ENCODE data around the gene CACTIN. TPM values are rescaled to one million over a fixed set of nuclear protein-coding genes. Genes with fewer than 3 reads are reported as not detected.

Gene CACTIN
- total and polyA plus RNA-seq, 2 experiments from 2014 or later, result 6.9 to 29.1 TPM

DNA sequence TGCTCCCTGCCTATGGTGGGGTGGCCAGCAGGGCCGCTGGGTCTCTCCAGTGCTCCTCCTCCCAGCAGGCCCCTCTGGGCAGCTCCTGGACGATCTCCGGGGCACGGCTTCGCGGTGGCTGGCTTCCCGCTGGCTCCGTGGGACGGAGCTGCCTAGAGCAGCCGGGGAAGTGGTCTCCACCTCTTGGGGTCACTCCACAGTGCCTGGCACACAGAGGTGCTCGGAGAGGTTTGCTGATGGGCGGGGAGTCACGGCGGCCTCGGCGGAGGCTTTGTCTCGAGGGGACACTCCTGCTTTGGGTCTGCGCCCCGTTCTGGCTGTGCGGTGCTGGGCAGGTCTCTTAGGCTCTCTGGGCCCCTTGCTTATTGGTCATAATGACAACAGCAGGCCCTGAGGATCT, 9.9 kb upstream of the CACTIN start:
- H3K9me2 ChIP-seq (ENCODE audit: insufficient read depth), result no peaks in the 10 kb centered on the region
- in situ Hi-C loops (cut with MboI), result no loop called here
- no peak overlapping the region for H3K4me2 ChIP-seq (ENCODE audit: unreplicated experiment)
- no peak for DNase-seq
- no peaks in the 10 kb centered on the region for H3K9me3 ChIP-seq (ENCODE audit: low read depth)
- 94% methylated on average over 20 of the region's 20 CpGs for WGBS, 2 experiments (ENCODE audit: low coverage in 1 of 2, low lambda C conversion rate in 2 of 2, missing lambda C conversion rate in 2 of 2)
- no peaks in the 10 kb centered on the region for H3K27me3 ChIP-seq (replicated peaks; ENCODE audit: insufficient read depth)
- H3K79me2 ChIP-seq (ENCODE audit: insufficient read depth), result no peaks in the 10 kb centered on the region
- TF ChIP-seq EZH2phosphoT487 (IDR thresholded peaks at IDR 0.05; ENCODE audit: insufficient read depth, low read depth) (no peak), EZH2 (IDR thresholded peaks at IDR 0.05; ENCODE audit: insufficient read depth, poor library complexity, severe bottlenecking) (no peak)
- H3F3A ChIP-seq (ENCODE audit: insufficient read depth), result no peaks in the 10 kb centered on the region
- H3K27ac ChIP-seq, result no peak overlapping the region
- no peak overlapping the region for H3K9ac ChIP-seq
- H3K4me3 ChIP-seq, result no peak overlapping the region
- no peaks in the 10 kb centered on the region for H3K4me1 ChIP-seq (ENCODE audit: insufficient read depth)
- no peak overlapping the region for H2AFZ ChIP-seq
- H3K36me3 ChIP-seq (ENCODE audit: low read depth), result no peaks in the 10 kb centered on the region
- H4K20me1 ChIP-seq (ENCODE audit: insufficient read depth), result no peaks in the 10 kb centered on the region

DNA sequence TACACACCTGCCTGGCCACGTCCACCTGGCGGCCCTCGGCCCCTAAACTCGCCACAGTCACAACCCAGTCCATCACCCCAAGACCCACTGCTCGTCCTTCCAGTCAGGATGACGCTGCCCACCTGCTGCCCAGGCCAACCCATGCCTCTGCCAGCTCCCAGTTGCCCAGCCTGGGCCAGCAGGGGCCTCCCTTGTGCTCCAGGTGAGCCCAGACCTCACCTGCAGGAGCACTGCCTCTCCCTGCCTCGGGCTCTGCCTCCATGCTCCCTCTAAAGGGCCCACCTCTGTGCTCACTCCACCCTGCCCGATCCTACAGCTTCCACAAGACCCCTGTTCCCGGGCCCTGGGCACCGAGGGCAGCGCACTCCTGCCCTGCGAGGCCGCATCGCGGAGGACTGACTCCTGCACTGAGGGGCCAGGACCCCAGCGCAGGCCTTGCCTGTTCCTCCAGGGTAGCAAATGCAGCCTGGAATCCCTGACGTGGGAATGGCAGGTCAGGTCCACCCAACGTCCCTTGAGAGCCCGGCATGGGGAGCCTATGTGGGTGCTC, 8.0 kb upstream of the CACTIN start:
- Histone ChIP-seq H3K27me3 (replicated peaks; ENCODE audit: insufficient read depth) (no peaks in the 10 kb centered on the region), H3K4me3 (no peak overlapping the region), H3K9me2 (ENCODE audit: insufficient read depth) (no peaks in the 10 kb centered on the region), H4K20me1 (ENCODE audit: insufficient read depth) (no peaks in the 10 kb centered on the region), H3K36me3 (ENCODE audit: low read depth) (no peaks in the 10 kb centered on the region), H3K4me1 (ENCODE audit: insufficient read depth) (no peaks in the 10 kb centered on the region), H3K79me2 (ENCODE audit: insufficient read depth) (no peaks in the 10 kb centered on the region), H3K9ac (no peak overlapping the region), H2AFZ (no peak overlapping the region), H3K9me3 (ENCODE audit: low read depth) (no peaks in the 10 kb centered on the region), H3F3A (ENCODE audit: insufficient read depth) (no peaks in the 10 kb centered on the region), H3K4me2 (ENCODE audit: unreplicated experiment) (no peak overlapping the region), H3K27ac (no peak overlapping the region)
- in situ Hi-C loops (cut with MboI), result no loop called here
- DNase-seq, result no peak
- TF ChIP-seq EZH2phosphoT487 (IDR thresholded peaks at IDR 0.05; ENCODE audit: insufficient read depth, low read depth), result no peak
- TF ChIP-seq EZH2 (IDR thresholded peaks at IDR 0.05; ENCODE audit: insufficient read depth, poor library complexity, severe bottlenecking), result no peak
- 87 to 90% methylated on average over 18 to 19 of the region's 19 CpGs for WGBS, 2 experiments (ENCODE audit: low coverage in 1 of 2, low lambda C conversion rate in 2 of 2, missing lambda C conversion rate in 2 of 2)

DNA sequence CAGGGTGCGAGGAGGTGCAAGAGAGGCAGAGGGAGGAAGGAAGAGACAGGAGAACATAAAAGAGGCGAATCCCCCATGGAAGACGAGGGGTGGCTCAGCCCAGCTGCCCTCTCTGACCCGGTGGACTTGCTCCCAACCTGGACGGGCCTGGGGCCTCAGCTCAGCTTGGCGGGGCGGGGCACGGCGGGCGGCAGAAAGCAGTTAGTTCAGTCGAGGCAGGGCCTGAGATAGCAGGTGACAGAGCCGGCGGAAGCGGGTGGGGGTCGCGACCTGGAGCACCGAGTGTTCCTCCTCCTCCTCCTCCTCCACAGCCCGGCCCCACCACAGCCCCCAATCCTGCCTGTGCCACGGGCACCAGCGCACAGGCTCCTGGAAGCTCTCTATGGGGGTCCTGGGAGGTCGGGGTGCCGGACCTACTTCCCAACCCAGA, 7.0 kb upstream of the CACTIN start:
- Histone ChIP-seq H3K27ac (no peak overlapping the region), H3F3A (ENCODE audit: insufficient read depth) (no peaks in the 10 kb centered on the region), H4K20me1 (ENCODE audit: insufficient read depth) (no peaks in the 10 kb centered on the region), H3K4me2 (ENCODE audit: unreplicated experiment) (no peak overlapping the region), H3K9me3 (ENCODE audit: low read depth) (no peaks in the 10 kb centered on the region), H2AFZ (no peak overlapping the region), H3K4me1 (ENCODE audit: insufficient read depth) (no peaks in the 10 kb centered on the region), H3K9ac (no peak overlapping the region), H3K27me3 (replicated peaks; ENCODE audit: insufficient read depth) (no peaks in the 10 kb centered on the region), H3K4me3 (no peak overlapping the region), H3K36me3 (ENCODE audit: low read depth) (no peaks in the 10 kb centered on the region), H3K9me2 (ENCODE audit: insufficient read depth) (no peaks in the 10 kb centered on the region), H3K79me2 (ENCODE audit: insufficient read depth) (no peaks in the 10 kb centered on the region)
- DNase-seq, result no peak
- TF ChIP-seq EZH2 (IDR thresholded peaks at IDR 0.05; ENCODE audit: insufficient read depth, poor library complexity, severe bottlenecking), result no peak
- TF ChIP-seq EZH2phosphoT487 (IDR thresholded peaks at IDR 0.05; ENCODE audit: insufficient read depth, low read depth), result no peak
- WGBS, 2 experiments (ENCODE audit: low coverage in 1 of 2, low lambda C conversion rate in 2 of 2, missing lambda C conversion rate in 2 of 2), result 88 to 89% methylated on average over 21 to 22 of the region's 22 CpGs
- in situ Hi-C loops (cut with MboI), result no loop called here

DNA sequence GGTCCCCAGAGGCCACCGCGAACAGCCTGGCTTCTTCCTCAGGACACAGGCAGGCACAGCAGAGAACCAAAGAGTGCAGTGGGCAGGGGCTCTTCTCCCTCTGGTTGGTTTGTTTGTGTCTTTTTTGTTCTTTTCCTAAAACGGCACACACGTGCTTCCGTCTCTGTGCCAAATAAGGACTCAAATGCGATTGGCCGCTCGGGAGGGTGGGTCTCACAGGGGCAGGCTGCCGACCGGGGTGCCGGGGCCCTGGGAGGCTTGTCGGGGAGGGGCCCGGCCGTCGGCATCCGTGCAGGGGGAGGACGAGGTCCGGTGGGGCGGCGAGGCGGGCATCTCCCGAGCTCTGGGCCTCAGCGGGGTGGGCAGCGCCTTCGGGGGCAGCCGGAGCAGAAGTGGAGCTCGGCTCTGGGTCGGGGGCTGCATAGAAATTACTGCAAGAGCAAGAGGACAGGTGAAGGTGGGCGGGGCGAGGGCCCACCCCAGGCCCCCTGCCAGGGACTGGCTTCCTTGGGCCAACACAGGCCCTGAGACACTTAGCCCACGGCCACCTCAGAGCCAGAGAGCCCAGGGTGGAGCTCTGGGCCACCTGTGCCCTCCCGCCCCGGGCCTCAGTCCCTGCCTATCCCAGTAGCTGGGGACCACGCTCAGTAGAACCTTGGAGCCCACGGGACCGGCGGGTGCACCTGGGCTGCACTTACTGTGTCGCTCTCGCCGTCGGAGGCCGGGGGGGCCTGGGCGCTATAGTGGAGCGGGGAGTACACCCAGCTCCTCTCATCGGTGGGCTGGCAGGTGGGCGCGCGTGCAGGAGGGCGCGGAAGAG, 6.4 kb upstream of the CACTIN start:
- in situ Hi-C loops (cut with MboI), result no loop called here
- no peak overlapping the region for H3K4me3 ChIP-seq
- no peaks in the 10 kb centered on the region for H3K79me2 ChIP-seq (ENCODE audit: insufficient read depth)
- H3K27me3 ChIP-seq (replicated peaks; ENCODE audit: insufficient read depth), result no peaks in the 10 kb centered on the region
- no peak overlapping the region for H3K9ac ChIP-seq
- DNase-seq, result no peak
- no peak overlapping the region for H2AFZ ChIP-seq
- no peaks in the 10 kb centered on the region for H3K9me3 ChIP-seq (ENCODE audit: low read depth)
- no peaks in the 10 kb centered on the region for H3F3A ChIP-seq (ENCODE audit: insufficient read depth)
- H3K4me2 ChIP-seq (ENCODE audit: unreplicated experiment), result no peak overlapping the region
- H3K4me1 ChIP-seq (ENCODE audit: insufficient read depth), result no peaks in the 10 kb centered on the region
- no peaks in the 10 kb centered on the region for H3K36me3 ChIP-seq (ENCODE audit: low read depth)
- WGBS, 2 experiments (ENCODE audit: low coverage in 1 of 2, low lambda C conversion rate in 2 of 2, missing lambda C conversion rate in 2 of 2), result 91% methylated on average over 26 to 50 of the region's 50 CpGs
- H4K20me1 ChIP-seq (ENCODE audit: insufficient read depth), result no peaks in the 10 kb centered on the region
- no peak for TF ChIP-seq EZH2 (IDR thresholded peaks at IDR 0.05; ENCODE audit: insufficient read depth, poor library complexity, severe bottlenecking)
- no peak for TF ChIP-seq EZH2phosphoT487 (IDR thresholded peaks at IDR 0.05; ENCODE audit: insufficient read depth, low read depth)
- no peak overlapping the region for H3K27ac ChIP-seq
- H3K9me2 ChIP-seq (ENCODE audit: insufficient read depth), result no peaks in the 10 kb centered on the region

All from GM23248 (cell line).